H1 (cell line): ENCODE data around the gene SH3RF3. TPM values are rescaled to one million over a fixed set of nuclear protein-coding genes. Genes with fewer than 3 reads are reported as not detected.

Source experiments
- CTCF ChIA-PET: fragments of 300-600 bp; sonication (Branson Sonifier 250); formaldehyde crosslinking; loops from one replicate; lab custom pipeline; 2021; ENCODE audit not compliant: partially characterized antibody; lab: Charles Lee
- POLR2A ChIA-PET: fragments of 300-600 bp; sonication (Branson Sonifier 250); formaldehyde crosslinking; loops from one replicate; lab custom pipeline; 2021; ENCODE audit warnings: inconsistent platforms; ENCODE audit not compliant: partially characterized antibody; lab: Charles Lee
- DNase-seq, 2 experiments: peaks; one replicate each; pipeline versions ENCODE4 v3.0.0 to v3.0.0-alpha.2; 2010 to 2022; ENCODE audit warnings: low spot score in 2 of 2, low read depth in 1 of 2, mixed read lengths in 1 of 2
- FAIRE-seq: peaks from 2 replicates; lab custom pipeline; 2011; peaks lifted over from hg19 to GRCh38; lab: Jason Lieb, UNC
- H2AFZ ChIP-seq: 2 replicates; pipeline ENCODE4 v1.8.1; 2012; ENCODE audit warnings: low read length, inconsistent platforms
- H2AK5ac ChIP-seq: 2 replicates; pipeline ENCODE4 v1.6.1; 2013; ENCODE audit warnings: low read depth, low read length
- H2BK120ac ChIP-seq: replicated peaks from 2 replicates; pipeline ENCODE3; 2013; ENCODE audit warnings: low read depth, low read length, inconsistent platforms
- H2BK12ac ChIP-seq: 2 replicates; pipeline ENCODE4 v1.6.1; 2013; ENCODE audit warnings: low read depth, low read length
- H2BK15ac ChIP-seq: 2 replicates; pipeline ENCODE4 v1.6.1; 2013; ENCODE audit warnings: low read length
- H2BK20ac ChIP-seq: 2 replicates; pipeline ENCODE4 v1.6.1; 2013; ENCODE audit warnings: low read length
- H2BK5ac ChIP-seq: 2 replicates; pipeline ENCODE4 v1.6.1; 2013; ENCODE audit warnings: low read depth, low read length
- H3K14ac ChIP-seq: 2 replicates; pipeline ENCODE4 v1.6.1; 2013; ENCODE audit warnings: inconsistent platforms; ENCODE audit not compliant: insufficient read length
- H3K18ac ChIP-seq: 2 replicates; pipeline ENCODE4 v1.6.1; 2013; ENCODE audit warnings: low read length; ENCODE audit errors: extremely low read depth
- H3K23ac ChIP-seq: 2 replicates; pipeline ENCODE4 v1.6.1; 2013; ENCODE audit warnings: inconsistent platforms; ENCODE audit not compliant: insufficient read length
- H3K23me2 ChIP-seq: 2 replicates; pipeline ENCODE4 v1.6.1; 2013; ENCODE audit warnings: low read depth, low read length
- H3K27ac ChIP-seq: 2 replicates; pipeline ENCODE4 v1.6.1; 2011; ENCODE audit warnings: low read depth, low read length, inconsistent platforms
- H3K27me3 ChIP-seq, 4 experiments: replicated peaks in 1 of 4; 1 replicate in 1 of 4; 2 replicates in 3 of 4; pipeline versions ENCODE4 v1.6.1 to v1.8.1; 2011 to 2013; ENCODE audit warnings: low read length in 3 of 4, mild to moderate bottlenecking in 3 of 4, inconsistent platforms in 2 of 4, mixed read lengths in 2 of 4, moderate library complexity in 1 of 4; ENCODE audit not compliant: control insufficient read depth in 3 of 4, insufficient read depth in 3 of 4; ENCODE audit errors: extremely low read depth in 1 of 4
- H3K36me3 ChIP-seq, 4 experiments: 2 replicates each; pipeline versions ENCODE4 v1.6.1 to v1.8.1; 2011 to 2013; ENCODE audit warnings: mild to moderate bottlenecking in 4 of 4, low read length in 3 of 4, moderate library complexity in 2 of 4, control low read depth in 1 of 4, inconsistent platforms in 1 of 4; ENCODE audit not compliant: insufficient read depth in 4 of 4, control insufficient read depth in 2 of 4
- H3K4ac ChIP-seq: replicated peaks from 2 replicates; pipeline ENCODE3; 2013; ENCODE audit warnings: low read length, low read depth, mixed read lengths, inconsistent platforms; ENCODE audit not compliant: insufficient read length
- H3K4me1 ChIP-seq, 4 experiments: replicated peaks in 1 of 4; 1 replicate in 1 of 4; 2 replicates in 3 of 4; pipeline versions ENCODE4 v1.6.1 to v1.8.1; 2011 to 2013; ENCODE audit warnings: low read length in 3 of 4, inconsistent platforms in 2 of 4, mixed read lengths in 1 of 4; ENCODE audit not compliant: insufficient read depth in 4 of 4, control insufficient read depth in 3 of 4
- H3K4me2 ChIP-seq, 2 experiments: 2 replicates each; pipeline versions ENCODE4 v1.6.1 to v1.8.1; 2011 to 2013; ENCODE audit warnings: low read depth in 2 of 2, low read length in 2 of 2, control low read depth in 1 of 2, inconsistent platforms in 1 of 2, mild to moderate bottlenecking in 1 of 2; ENCODE audit not compliant: insufficient read depth in 1 of 2
- H3K4me3 ChIP-seq, 4 experiments: fragments of 200-600, 300-600 bp in 1 of 4; sonication (generic), shearing (Covaris generic), sonication (Bioruptor Twin) in 1 of 4; 2 replicates each; pipeline versions ENCODE4 v1.5.1 to v1.8.1; 2011 to 2016; ENCODE audit warnings: low read length in 4 of 4, low read depth in 3 of 4, control low read depth in 2 of 4, inconsistent platforms in 2 of 4, mild to moderate bottlenecking in 2 of 4, mixed read lengths in 1 of 4, moderate library complexity in 1 of 4; ENCODE audit not compliant: insufficient read depth in 2 of 4; ENCODE audit errors: extremely low read depth in 1 of 4
- H3K56ac ChIP-seq: replicated peaks from 2 replicates; pipeline ENCODE3; 2013; ENCODE audit warnings: low read depth, mild to moderate bottlenecking, mixed read lengths, low read length, inconsistent platforms; ENCODE audit not compliant: insufficient read length
- H3K79me1 ChIP-seq: 2 replicates; pipeline ENCODE4 v1.6.1; 2013; ENCODE audit warnings: low read depth, low read length, control low read depth
- H3K79me2 ChIP-seq, 2 experiments: 2 replicates each; pipeline versions ENCODE4 v1.6.1 to v1.8.1; 2012 to 2013; ENCODE audit warnings: low read length in 2 of 2, mild to moderate bottlenecking in 2 of 2, inconsistent platforms in 1 of 2; ENCODE audit not compliant: insufficient read depth in 2 of 2, control insufficient read depth in 1 of 2
- H3K9ac ChIP-seq, 4 experiments: replicated peaks in 1 of 4; 1 replicate in 1 of 4; 2 replicates in 3 of 4; pipeline versions ENCODE4 v1.6.1 to v1.8.1; 2011 to 2013; ENCODE audit warnings: low read depth in 3 of 4, low read length in 3 of 4, control low read depth in 2 of 4, mild to moderate bottlenecking in 2 of 4, moderate library complexity in 2 of 4, inconsistent platforms in 1 of 4; ENCODE audit errors: extremely low read depth in 1 of 4
- H3K9me3 ChIP-seq, 2 experiments: 2 replicates each; pipeline versions ENCODE4 v1.6.1 to v1.8.1; 2012 to 2013; ENCODE audit warnings: mild to moderate bottlenecking in 2 of 2, moderate library complexity in 2 of 2, control low read depth in 1 of 2, inconsistent platforms in 1 of 2, low read depth in 1 of 2, low read length in 1 of 2, mixed read lengths in 1 of 2; ENCODE audit not compliant: insufficient read depth in 2 of 2
- H4K20me1 ChIP-seq, 2 experiments: replicated peaks in 1 of 2; 2 replicates each; pipeline versions ENCODE3 to v1.8.1; 2011 to 2013; ENCODE audit warnings: inconsistent platforms in 2 of 2, low read length in 2 of 2, mild to moderate bottlenecking in 1 of 2; ENCODE audit not compliant: insufficient read depth in 2 of 2, control insufficient read depth in 1 of 2
- H4K5ac ChIP-seq: 2 replicates; pipeline ENCODE4 v1.6.1; 2013; ENCODE audit warnings: low read length, low read depth, mixed read lengths, inconsistent platforms; ENCODE audit not compliant: insufficient read length
- H4K8ac ChIP-seq: 2 replicates; pipeline ENCODE4 v1.8.0; 2013; ENCODE audit warnings: mild to moderate bottlenecking, moderate library complexity, low read length, inconsistent platforms; ENCODE audit not compliant: insufficient read depth; ENCODE audit errors: extremely low read depth
- H4K91ac ChIP-seq: replicated peaks from 2 replicates; pipeline ENCODE3; 2013; ENCODE audit warnings: low read length, mixed read lengths, inconsistent platforms; ENCODE audit not compliant: insufficient read length
- ASH2L ChIP-seq: fragments of 200-600, 300-600 bp; sonication (generic); IDR thresholded peaks from one replicate; pipeline ENCODE4 v1.7.1; 2017; ENCODE audit warnings: low read length
- KDM4A ChIP-seq: IDR thresholded peaks from one replicate; pipeline ENCODE4 v1.7.1; 2012; ENCODE audit warnings: low read depth, mild to moderate bottlenecking, moderate library complexity, low read length, inconsistent platforms; ENCODE audit not compliant: severe bottlenecking
- SIN3A ChIP-seq, 2 experiments: IDR thresholded peaks in 1 of 2; conservative IDR thresholded peaks in 1 of 2; 2 replicates each; pipeline ENCODE4 v1.6.1; 2011 to 2012; ENCODE audit warnings: low read length in 2 of 2, improper control_type of control experiment in 1 of 2, low read depth in 1 of 2, mild to moderate bottlenecking in 1 of 2
- SP4 ChIP-seq: IDR thresholded peaks from 2 replicates; pipeline ENCODE4 v1.6.1; 2012; ENCODE audit warnings: low read length, inconsistent platforms
- SUZ12 ChIP-seq: fragments of 200-600 bp; sonication (generic); IDR thresholded peaks from 2 replicates; pipeline ENCODE4 v1.6.1; 2012; ENCODE audit warnings: mild to moderate bottlenecking, inconsistent platforms, low read length, moderate library complexity, mixed read lengths
- TCF12 ChIP-seq: IDR thresholded peaks from 2 replicates; pipeline ENCODE4 v1.6.1; 2011; ENCODE audit warnings: low read depth, mild to moderate bottlenecking, low read length
- ZNF274 ChIP-seq: IDR thresholded peaks from 2 replicates; pipeline ENCODE4 v1.7.0; 2012; ENCODE audit warnings: low read length, borderline replicate concordance; ENCODE audit errors: extremely low read depth
- WGBS, 2 experiments: shearing (Covaris generic) in 1 of 2; methylation state at CpG; one replicate each; pipeline versions ENCODE4 v1.1.6 to v1.1.7; 2013 to 2015; ENCODE audit warnings: low lambda C conversion rate in 2 of 2, mixed read lengths in 2 of 2, inconsistent platforms in 1 of 2, low coverage in 1 of 2, missing lambda C conversion rate in 1 of 2; ENCODE audit not compliant: insufficient replicate concordance in 2 of 2, insufficient coverage in 1 of 2, insufficient read length in 1 of 2; ENCODE audit errors: extremely low coverage in 1 of 2, missing lambda C conversion rate in 1 of 2; 5-methylcytosine and 5-hydroxymethylcytosine counted together
- polyA plus RNA-seq, 7 experiments: library from polyadenylated mRNA; depleted of rRNA in 3 of 7; stranded (reverse) in 5 of 7; unstranded in 2 of 7; fragments of >200 nt in 5 of 7; fragments of 200-250 nt in 2 of 7; gene quantifications; 1 replicate in 5 of 7; 2 replicates in 1 of 7; 4 replicates in 1 of 7; pipeline versions ENCODE4 v1.2.1 to v1.2.3, GENCODE V29; 2011 to 2013; ENCODE audit warnings: missing spikeins in 2 of 7, mixed read lengths in 2 of 7
- total RNA-seq: library from RNA; stranded (reverse); fragmentation: NEBNext Ultra II Directional; extraction: Animal tissue kit (Norgen Biotek cat#: 25700); gene quantifications from 2 replicates; pipeline ENCODE4 v1.2.1, GENCODE V29; 2021

The SH3RF3 gene
- total and polyA plus RNA-seq, 2 of the 8 experiments (the other 6 are each of a cell fraction or from before 2014, with no cell fraction given) = 0.11 to 0.65 TPM

GRCh38 chr2:109537565-109538222 lies 408.7 kb downstream of the SH3RF3 start:
- H3K4ac ChIP-seq = no peak overlapping the region
- no peak overlapping the region for H4K5ac ChIP-seq
- FAIRE-seq = no peak
- POLR2A ChIA-PET = no interaction called here
- H2BK5ac ChIP-seq = 0 out of 2 replicates have a peak overlapping the region, but pooled peaks have one; percentile 9
- H3K23me2 ChIP-seq = no peaks in the 10 kb centered on the region
- no peaks in the 10 kb centered on the region for H3K79me2 ChIP-seq
- no peaks in the 10 kb centered on the region for H3K79me1 ChIP-seq
- no peak overlapping the region for H2BK12ac ChIP-seq
- no peak for TF ChIP-seq KDM4A
- no peak for TF ChIP-seq SUZ12
- no peak for TF ChIP-seq SIN3A (conservative IDR thresholded peaks at IDR 0.05 in 1 of 2, IDR thresholded peaks at IDR 0.05 in 1 of 2; ENCODE audit: low read depth in 1 of 2, low read length in 2 of 2)
- TF ChIP-seq SP4 = no peak
- no peak for TF ChIP-seq ASH2L
- no peak for TF ChIP-seq ZNF274
- no peak for TF ChIP-seq TCF12
- no peaks in the 10 kb centered on the region for H3K36me3 ChIP-seq
- no peak overlapping the region for H3K9ac ChIP-seq
- H3K4me1 ChIP-seq = no peaks in the 10 kb centered on the region; a peak in 1 of 7 replicates
- H2BK20ac ChIP-seq = no peak overlapping the region
- H4K8ac ChIP-seq = no peak overlapping the region
- H3K23ac ChIP-seq = no peak overlapping the region
- no peak for DNase-seq
- no peak overlapping the region for H2BK120ac ChIP-seq
- H3K27me3 ChIP-seq = no peaks in the 10 kb centered on the region
- H3K27ac ChIP-seq = no peak overlapping the region
- no peak overlapping the region for H3K56ac ChIP-seq
- H2AK5ac ChIP-seq = no peak overlapping the region
- H3K18ac ChIP-seq = no peak overlapping the region
- H3K4me3 ChIP-seq = no peak overlapping the region
- H2AFZ ChIP-seq = no peak overlapping the region
- CTCF ChIA-PET = interaction anchor here (0.6 to 1.1 kb wide), 2 partner anchors 11 to 1218 kb away, joined by 3 read pairs; no protein-coding TSS in a partner anchor
- H3K14ac ChIP-seq = no peak overlapping the region
- H3K9me3 ChIP-seq = peaks cover 0 to 9% of the 10 kb centered on the region in 2 experiments; a peak in 2 of 4 replicates
- no peak overlapping the region for H3K4me2 ChIP-seq
- no peaks in the 10 kb centered on the region for H4K20me1 ChIP-seq
- 88% methylated on average over 10 of the region's 10 CpGs; no CpG with 5 or more reads in 1 of the 2 experiments for WGBS, 2 experiments
- no peak overlapping the region for H2BK15ac ChIP-seq
- H4K91ac ChIP-seq = no peak overlapping the region
